Ovary (tissue), 3 donors: ENCODE measurements around the gene MIPEP.

Experiments
- CTCF ChIP-seq, 3 donors: fragments of 450-650 bp in 2 of 3; fragments of 200-600 bp in 1 of 3; IDR thresholded peaks; one replicate each; pipeline versions ENCODE4 v1.5.1 to v1.8.0; 2016 to 2022; ENCODE audit warnings: antibody characterized with exemption in 3 of 3, mild to moderate bottlenecking in 1 of 3
- EP300 ChIP-seq: sonication (generic); formaldehyde crosslinking; IDR thresholded peaks from one replicate; pipeline ENCODE4 v1.6.1; 2017; ENCODE audit warnings: antibody characterized with exemption
- POLR2A ChIP-seq: fragments of 450-650 bp; IDR thresholded peaks from one replicate; pipeline ENCODE4 v1.6.1; 2017; ENCODE audit warnings: antibody characterized with exemption, mild to moderate bottlenecking, moderate library complexity
- donor health status: DM: no; HTN: no; CAD: no.

GRCh38 chr13:23758798-23759527 is 130.2 kb downstream of the MIPEP start:
- TF ChIP-seq CTCF (IDR thresholded peaks at IDR 0.05) (no peak), EP300 (no peak), POLR2A (no peak)
